Omental fat pad (tissue), 4 donors: Measurements from ENCODE around the gene MAPK6. TPM values are rescaled to one million over a fixed set of nuclear protein-coding genes. Genes with fewer than 3 reads are reported as not detected.

ENCODE experiments used
- ATAC-seq: fragments of 150-250 bp; one replicate; pipeline ENCODE4 v1.9.1; 2016; ENCODE audit warnings: mild to moderate bottlenecking, moderate library complexity; ENCODE audit not compliant: low FRiP score
- DNase-seq: peaks from one replicate; pipeline ENCODE4 v3.0.0-alpha.2; 2019; ENCODE audit warnings: low spot score
- CTCF ChIP-seq, 3 donors: fragments of 450-650 bp; IDR thresholded peaks; one replicate each; pipeline ENCODE4 v1.5.1; 2016 to 2017; ENCODE audit warnings: antibody characterized with exemption in 3 of 3, mild to moderate bottlenecking in 3 of 3, moderate library complexity in 2 of 3
- total RNA-seq, 4 donors: library from RNA; depleted of rRNA; stranded (reverse); fragments of >200 nt; gene quantifications; one replicate each; pipeline ENCODE4 v1.1.0, GENCODE V29; 2016

Gene MAPK6
- 10 to 100 TPM; 20.3 to 44.9 (median 28.9) TPM for total RNA-seq

DNA sequence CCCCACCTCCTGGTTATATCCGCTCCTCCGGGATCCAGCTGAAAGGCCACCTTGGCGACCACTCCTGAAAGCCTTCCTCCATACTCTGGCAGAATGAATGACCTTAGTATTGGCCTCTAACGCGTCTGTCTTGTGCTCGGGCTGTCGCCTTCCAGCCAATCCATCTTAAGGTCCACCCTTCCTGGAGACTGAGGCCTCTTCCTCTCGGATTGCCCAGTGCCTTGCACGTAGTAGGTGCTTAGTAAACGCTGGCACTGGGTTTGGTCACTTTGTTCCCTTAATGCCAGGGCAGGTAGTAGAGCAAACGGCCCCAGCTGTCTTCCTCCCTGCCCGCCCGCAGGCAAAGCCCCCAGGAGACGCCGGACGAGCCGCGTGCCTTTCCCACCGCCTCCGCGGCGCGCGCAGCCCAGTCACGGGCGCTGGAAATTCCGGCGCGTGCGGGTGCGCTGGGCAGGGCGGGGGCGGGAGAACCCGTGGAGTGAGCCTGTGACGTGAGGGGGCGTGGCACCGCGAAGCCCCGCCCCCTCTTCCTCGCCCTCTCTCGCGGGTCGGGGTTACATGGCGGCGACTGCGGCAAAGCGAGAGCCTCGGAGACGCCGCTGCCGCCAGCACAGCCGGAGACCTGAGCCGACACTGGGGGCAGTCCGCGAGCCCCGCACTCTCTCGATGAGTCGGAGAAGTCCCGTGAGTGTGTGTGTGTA lies at the start of gene MAPK6:
TSS of gene MAPK6 (plus strand) at position 527 of the 701 bp plus-strand sequence. CDS start 27,242 bp downstream, outside the sequence.
- TF ChIP-seq CTCF (IDR thresholded peaks at IDR 0.05), result no peak

DNA sequence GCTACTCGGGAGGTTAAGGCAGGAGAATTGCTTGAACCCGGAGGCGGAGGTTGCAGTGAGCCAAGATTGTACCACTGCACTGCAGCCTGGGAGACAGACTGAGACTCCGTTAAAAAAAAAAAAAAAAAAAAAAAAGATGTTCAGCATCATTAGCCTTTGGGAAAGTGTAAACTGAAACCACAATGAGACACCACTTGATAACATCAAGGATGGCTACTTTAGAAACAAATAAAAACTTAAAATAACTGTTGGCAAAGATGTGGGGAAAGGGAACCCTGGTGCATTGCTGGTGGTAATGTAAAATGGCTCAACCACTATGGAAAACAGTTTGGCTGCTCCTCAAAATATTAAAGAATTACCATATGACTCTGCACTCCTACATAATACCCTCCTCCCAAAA lies 49.3 kb upstream of the MAPK6 start:
- no peak for DNase-seq
- TF ChIP-seq CTCF (IDR thresholded peaks at IDR 0.05), result no peak
- ATAC-seq, result no peak

More for the DNA sequence above, at the start of gene MAPK6:
- peak; percentile 86 for DNase-seq
- peak; percentile 89 for ATAC-seq

DNA sequence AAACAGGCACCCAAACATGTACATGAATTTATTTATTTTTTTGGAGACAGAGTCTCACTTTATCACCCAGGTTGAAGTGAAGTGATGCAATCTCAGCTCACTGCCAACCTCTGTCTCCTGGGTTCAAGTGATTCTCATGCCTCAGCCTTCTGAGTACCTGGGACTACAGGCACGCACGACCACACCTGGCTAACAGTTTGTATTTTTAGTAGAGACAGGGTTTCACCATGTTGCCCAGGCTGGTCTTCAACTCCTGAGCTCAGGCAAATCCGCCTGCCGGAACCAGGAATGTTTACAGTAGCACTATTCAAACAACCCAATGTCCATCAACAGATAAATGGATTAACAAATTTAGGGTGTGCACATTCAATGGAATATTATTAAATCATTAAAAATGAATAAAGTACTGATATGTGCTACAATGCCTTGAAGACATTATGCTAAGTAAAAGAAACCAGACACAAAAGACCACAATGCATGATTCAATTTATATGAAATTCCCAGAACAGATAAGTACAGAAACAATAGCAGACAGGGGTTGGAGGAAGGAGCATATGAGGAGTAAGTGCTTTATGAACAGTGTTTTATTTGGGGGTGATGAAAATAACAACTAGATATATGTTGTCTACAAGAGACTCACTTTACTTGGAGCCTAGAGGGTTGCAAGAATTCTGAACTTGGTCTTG lies 48.7 kb upstream of the MAPK6 start:
- DNase-seq (no peak), ATAC-seq (no peak)
- TF ChIP-seq CTCF (IDR thresholded peaks at IDR 0.05), result no peak

DNA sequence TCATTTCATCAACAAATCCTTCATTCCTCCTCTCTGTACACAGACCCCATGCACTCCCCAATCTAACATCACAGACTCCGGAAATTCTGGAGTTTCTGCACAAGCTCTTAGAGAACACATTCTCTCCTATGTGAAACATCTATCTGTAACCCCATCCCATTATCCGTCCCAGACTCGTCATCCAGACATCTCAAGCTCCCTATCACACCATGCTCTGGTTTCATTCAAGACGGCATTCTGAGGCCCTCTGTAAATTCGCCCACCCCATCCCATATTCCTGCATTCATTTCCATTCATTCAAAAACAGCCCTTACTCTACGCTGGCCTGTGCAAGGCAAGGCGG lies 48.0 kb upstream of the MAPK6 start:
- no peak for ATAC-seq
- no peak for DNase-seq
- TF ChIP-seq CTCF (IDR thresholded peaks at IDR 0.05), result no peak

DNA sequence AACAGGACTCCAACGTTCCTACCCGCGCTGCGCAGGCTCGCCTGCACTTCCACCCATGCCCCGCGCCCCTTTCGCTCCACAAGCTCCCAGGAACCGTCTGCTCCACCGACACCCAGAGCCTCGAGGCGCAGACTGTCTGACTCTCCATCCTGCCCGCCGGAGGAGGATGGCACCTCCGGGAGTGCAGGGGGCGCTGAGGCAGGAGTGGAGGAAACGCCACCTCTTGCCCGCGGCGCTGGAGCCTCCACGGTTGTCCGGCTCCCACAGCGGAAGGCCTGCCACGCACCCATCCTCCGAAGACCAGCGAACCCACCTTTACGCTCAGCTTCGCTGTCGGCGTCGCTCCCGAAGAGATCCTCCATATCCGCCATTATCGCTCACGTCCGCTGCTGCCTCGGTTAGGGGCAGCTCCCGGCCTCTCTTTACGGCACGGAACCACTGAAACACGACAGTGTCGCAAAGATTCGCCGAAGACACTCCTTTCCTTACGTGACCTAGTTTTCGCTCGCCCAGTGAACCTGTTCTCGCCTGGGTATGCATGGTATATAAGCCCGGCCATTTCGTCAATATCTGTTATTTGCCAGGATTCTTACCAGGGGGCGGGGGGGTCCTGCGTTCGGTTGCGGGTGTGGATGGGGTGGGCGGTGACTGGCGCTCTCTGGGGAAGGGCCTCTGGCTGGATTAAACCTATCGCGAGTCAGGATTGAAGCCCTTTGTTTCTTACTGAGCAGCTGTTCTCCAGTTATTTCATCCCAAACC lies 47.5 kb upstream of the MAPK6 start, which contains the start of gene LEO1:
TSS of gene LEO1 (minus strand) at position 404 of the 759 bp plus-strand sequence. CDS start at position 371, 33 bp downstream.
- DNase-seq, result peak; percentile 64

GRCh38 chr15:51973220-51973619 lies 45.8 kb upstream of the MAPK6 start:
- DNase-seq (no peak), ATAC-seq (no peak)
- TF ChIP-seq CTCF (IDR thresholded peaks at IDR 0.05), result no peak

More for the DNA sequence above, 47.5 kb upstream of the MAPK6 start, which contains the start of gene LEO1:
- peak; percentile 97 for ATAC-seq
- no peak for TF ChIP-seq CTCF (IDR thresholded peaks at IDR 0.05)
